ENCODE data around the gene KRT33B.

KRT33B gene

GRCh38 chr17:41395611-41396010 is 26.0 kb upstream of the KRT33B start:
- no peak for TF ChIP-seq FOXP2 (optimal IDR thresholded peaks at IDR 0.05; ENCODE audit: borderline replicate concordance, extremely low read depth, extremely low read length, insufficient read depth)
- TF ChIP-seq, protein P1, sequence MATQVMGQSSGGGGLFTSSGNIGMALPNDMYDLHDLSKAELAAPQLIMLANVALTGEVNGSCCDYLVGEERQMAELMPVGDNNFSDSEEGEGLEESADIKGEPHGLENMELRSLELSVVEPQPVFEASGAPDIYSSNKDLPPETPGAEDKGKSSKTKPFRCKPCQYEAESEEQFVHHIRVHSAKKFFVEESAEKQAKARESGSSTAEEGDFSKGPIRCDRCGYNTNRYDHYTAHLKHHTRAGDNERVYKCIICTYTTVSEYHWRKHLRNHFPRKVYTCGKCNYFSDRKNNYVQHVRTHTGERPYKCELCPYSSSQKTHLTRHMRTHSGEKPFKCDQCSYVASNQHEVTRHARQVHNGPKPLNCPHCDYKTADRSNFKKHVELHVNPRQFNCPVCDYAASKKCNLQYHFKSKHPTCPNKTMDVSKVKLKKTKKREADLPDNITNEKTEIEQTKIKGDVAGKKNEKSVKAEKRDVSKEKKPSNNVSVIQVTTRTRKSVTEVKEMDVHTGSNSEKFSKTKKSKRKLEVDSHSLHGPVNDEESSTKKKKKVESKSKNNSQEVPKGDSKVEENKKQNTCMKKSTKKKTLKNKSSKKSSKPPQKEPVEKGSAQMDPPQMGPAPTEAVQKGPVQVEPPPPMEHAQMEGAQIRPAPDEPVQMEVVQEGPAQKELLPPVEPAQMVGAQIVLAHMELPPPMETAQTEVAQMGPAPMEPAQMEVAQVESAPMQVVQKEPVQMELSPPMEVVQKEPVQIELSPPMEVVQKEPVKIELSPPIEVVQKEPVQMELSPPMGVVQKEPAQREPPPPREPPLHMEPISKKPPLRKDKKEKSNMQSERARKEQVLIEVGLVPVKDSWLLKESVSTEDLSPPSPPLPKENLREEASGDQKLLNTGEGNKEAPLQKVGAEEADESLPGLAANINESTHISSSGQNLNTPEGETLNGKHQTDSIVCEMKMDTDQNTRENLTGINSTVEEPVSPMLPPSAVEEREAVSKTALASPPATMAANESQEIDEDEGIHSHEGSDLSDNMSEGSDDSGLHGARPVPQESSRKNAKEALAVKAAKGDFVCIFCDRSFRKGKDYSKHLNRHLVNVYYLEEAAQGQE (IDR thresholded peaks at IDR 0.05; ENCODE audit: insufficient read depth in 1 of 2, low read depth in 2 of 2, low read length in 2 of 2), result no peak
- no peak for TF ChIP-seq TAF1 (IDR thresholded peaks at IDR 0.05; ENCODE audit: borderline replicate concordance, insufficient read depth, low read length)
- TF ChIP-seq POLR2AphosphoS5 (IDR thresholded peaks at IDR 0.05; ENCODE audit: low read depth, low read length), result no peak
- no peak for TF ChIP-seq SIN3A (IDR thresholded peaks at IDR 0.05; ENCODE audit: borderline replicate concordance, insufficient read depth, low read length)

GRCh38 chr17:41394254-41394996 is 24.8 kb upstream of the KRT33B start:
- no peak for TF ChIP-seq SIN3A (IDR thresholded peaks at IDR 0.05; ENCODE audit: borderline replicate concordance, insufficient read depth, low read length)
- no peak for TF ChIP-seq POLR2AphosphoS5 (IDR thresholded peaks at IDR 0.05; ENCODE audit: low read depth, low read length)
- TF ChIP-seq, protein P1 (IDR thresholded peaks at IDR 0.05; ENCODE audit: insufficient read depth in 1 of 2, low read depth in 2 of 2, low read length in 2 of 2), result no peak
- TF ChIP-seq TAF1 (IDR thresholded peaks at IDR 0.05; ENCODE audit: borderline replicate concordance, insufficient read depth, low read length), result no peak
- TF ChIP-seq FOXP2 (optimal IDR thresholded peaks at IDR 0.05; ENCODE audit: borderline replicate concordance, extremely low read depth, extremely low read length, insufficient read depth), result no peak

DNA sequence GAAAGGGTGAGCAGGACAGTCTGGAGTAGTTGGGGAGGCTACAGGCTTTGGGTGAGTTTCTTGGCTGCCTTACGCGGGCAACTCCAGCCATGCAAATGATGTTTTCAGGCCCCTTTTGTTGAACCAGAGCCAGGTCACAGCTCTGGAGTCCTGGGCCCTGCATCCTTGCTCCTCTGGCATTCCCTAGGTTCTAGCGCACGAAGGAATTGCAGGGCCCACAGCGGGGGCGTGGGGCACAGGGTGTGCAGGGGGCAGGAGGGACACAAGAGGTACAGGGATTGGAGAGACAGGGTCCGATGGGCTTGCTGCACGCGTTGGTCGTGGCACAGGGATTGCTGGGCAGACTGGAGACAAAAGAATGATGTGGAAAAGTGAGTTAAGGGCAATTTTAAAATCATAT is 24.2 kb upstream of the KRT33B start:
- no peak for TF ChIP-seq SIN3A (IDR thresholded peaks at IDR 0.05; ENCODE audit: borderline replicate concordance, insufficient read depth, low read length)
- no peak for TF ChIP-seq POLR2AphosphoS5 (IDR thresholded peaks at IDR 0.05; ENCODE audit: low read depth, low read length)
- no peak for TF ChIP-seq FOXP2 (optimal IDR thresholded peaks at IDR 0.05; ENCODE audit: borderline replicate concordance, extremely low read depth, extremely low read length, insufficient read depth)
- no peak for TF ChIP-seq TAF1 (IDR thresholded peaks at IDR 0.05; ENCODE audit: borderline replicate concordance, insufficient read depth, low read length)
- TF ChIP-seq, protein P1 (IDR thresholded peaks at IDR 0.05; ENCODE audit: insufficient read depth in 1 of 2, low read depth in 2 of 2, low read length in 2 of 2), result no peak

GRCh38 chr17:41393294-41393693 is 23.7 kb upstream of the KRT33B start:
- TF ChIP-seq FOXP2 (optimal IDR thresholded peaks at IDR 0.05; ENCODE audit: borderline replicate concordance, extremely low read depth, extremely low read length, insufficient read depth) (no peak), TAF1 (IDR thresholded peaks at IDR 0.05; ENCODE audit: borderline replicate concordance, insufficient read depth, low read length) (no peak), SIN3A (IDR thresholded peaks at IDR 0.05; ENCODE audit: borderline replicate concordance, insufficient read depth, low read length) (no peak), POLR2AphosphoS5 (IDR thresholded peaks at IDR 0.05; ENCODE audit: low read depth, low read length) (no peak)
- TF ChIP-seq, protein P1 (IDR thresholded peaks at IDR 0.05; ENCODE audit: insufficient read depth in 1 of 2, low read depth in 2 of 2, low read length in 2 of 2), result no peak

Measured in PFSK-1 (cell line).